SIG-M5 treated with dmso at 0.1 percent for 504 hours (cell line): ENCODE measurements around the gene RPS19BP1.
A peak's percentile ranks its signal among the peaks of the same experiment; 100 is the strongest.

Experiments used
- DNase-seq: peaks from one replicate; lab custom pipeline; 2025; ENCODE audit not compliant: unreplicated experiment; lab: John Stamatoyannopoulos, UW

RPS19BP1 gene

DNA sequence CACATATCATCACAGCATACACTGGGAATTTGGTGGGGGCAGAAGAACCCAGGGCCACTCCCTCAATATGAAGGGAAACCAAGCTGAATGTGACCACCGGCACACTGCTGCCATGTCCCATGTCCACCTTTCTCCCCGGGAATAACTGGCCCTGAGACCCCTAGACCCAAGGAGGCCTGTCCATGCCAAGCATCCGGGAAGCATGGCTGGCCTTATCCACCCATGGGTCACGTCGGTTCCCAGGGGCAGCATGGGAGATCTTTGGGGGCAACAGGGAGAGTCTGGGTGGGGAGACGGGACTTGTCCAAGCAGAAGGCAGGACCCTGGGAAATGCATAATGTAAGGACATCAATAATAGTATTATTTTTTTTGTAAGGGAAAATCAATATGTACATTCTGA lies 40.9 kb downstream of the RPS19BP1 start:
- no peak for DNase-seq

DNA sequence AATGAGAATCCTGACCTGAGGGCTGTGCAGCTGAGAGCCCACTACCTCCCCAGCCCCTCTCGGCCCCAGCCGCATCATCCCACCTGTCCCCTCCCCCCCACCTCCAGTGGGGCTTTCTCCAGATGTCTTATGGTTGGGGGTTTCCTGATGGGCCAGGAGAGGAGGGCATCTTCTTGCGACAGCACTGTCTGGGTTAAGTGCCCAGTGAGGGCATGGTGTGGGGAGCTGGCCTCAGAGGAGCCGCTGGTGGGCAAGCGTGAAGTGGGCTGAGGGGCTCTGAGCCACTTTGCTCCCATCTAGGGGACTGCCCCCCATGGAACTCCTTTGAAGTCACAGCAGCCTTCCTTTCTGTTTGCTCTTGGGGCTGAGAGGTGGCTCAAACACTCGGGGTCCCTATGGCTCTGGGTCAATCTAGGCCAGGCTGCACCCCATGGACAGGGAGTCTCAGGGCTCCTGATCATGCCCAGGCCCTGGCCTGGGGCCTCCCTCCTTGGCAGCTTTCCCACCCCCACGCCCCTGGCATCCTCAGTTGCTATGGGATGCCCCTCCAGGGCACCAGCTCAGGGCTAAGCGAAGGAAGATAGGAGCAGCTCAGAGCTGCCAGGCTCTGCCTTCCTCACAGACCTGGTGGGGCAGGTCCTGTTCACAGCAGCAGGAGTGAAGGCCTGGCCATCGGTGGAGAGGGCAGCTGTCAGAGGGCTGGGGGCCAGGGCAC lies 41.4 kb downstream of the RPS19BP1 start:
- no peak for DNase-seq

DNA sequence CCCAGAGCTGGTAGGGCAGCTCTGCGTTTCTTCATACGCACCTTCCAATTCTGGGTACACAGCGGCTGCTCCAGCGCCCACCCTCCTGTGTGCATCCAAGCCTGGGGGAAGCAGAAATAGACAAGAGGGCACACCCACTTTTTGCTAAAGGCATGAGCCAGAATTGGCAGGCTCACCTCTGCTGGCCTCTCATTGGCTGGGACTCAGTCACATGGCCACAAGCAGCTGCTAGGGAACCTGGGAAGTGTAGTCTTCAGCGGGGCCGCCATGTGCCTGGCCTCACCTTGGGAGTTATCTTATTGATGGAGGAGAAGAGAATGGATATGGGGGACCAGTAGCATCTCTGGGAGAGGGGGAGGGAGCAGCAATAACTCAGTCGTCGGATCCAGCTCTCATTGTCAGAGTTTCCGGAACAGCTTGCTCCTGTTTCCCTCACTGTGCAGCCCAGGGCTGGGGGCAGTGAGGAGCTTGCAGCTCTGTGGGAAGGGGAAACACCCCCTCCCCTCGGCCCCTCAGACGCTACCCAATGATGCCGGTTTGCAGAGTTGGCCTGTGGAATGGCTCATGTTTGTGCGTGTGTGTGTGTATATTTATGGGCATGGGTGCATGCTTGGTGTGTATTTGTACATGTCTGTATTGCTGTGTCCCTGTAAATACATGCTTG lies 42.3 kb downstream of the RPS19BP1 start:
- DNase-seq: peak; percentile 82

DNA sequence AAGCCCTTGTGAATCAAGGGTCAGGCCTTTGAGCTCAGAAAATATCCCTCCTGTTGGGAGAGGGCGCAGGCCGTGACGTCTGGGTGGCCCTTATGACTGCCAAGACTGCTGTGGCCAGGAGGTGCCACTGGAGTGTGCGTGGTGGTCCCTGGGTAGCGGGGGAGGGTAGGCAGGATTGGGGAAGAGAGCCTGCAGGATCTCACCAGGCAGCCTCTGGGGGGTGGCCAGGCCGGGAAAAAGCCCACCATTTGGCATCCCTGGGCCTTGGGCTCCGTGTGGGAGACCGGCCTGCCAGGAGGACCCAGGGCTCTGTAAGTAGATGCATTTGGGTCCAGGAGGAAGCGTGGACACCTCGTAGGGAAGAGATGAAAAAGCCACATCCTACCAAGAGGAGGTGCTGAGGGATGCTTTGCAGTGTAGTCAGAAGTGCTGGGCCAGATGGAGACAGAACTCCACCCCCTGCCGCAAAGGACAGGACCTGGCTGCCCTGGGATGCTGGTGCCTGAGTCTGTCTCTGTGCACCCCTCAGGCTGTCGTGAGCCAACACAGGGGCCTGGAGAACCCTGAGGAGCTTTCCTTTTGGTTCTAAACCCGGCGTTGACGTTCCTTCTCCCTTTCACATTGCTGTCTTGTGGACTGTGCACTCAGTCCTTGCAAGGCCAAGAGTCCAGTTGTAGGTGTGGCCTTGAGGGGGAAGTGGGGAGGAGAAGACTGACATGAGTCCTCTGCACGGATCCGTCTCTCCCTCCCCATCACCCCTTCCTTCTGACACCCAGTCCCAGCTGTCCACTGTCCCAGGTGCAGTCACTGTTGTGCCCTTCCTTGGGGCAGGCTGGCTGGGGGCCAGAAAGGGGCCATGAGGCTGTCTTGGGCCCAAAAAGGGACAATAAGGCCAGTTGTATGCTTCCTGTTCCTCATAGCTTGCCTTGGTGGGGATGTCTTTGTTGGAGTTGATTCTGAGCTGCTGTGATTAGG lies 43.2 kb downstream of the RPS19BP1 start:
- no peak for DNase-seq

DNA sequence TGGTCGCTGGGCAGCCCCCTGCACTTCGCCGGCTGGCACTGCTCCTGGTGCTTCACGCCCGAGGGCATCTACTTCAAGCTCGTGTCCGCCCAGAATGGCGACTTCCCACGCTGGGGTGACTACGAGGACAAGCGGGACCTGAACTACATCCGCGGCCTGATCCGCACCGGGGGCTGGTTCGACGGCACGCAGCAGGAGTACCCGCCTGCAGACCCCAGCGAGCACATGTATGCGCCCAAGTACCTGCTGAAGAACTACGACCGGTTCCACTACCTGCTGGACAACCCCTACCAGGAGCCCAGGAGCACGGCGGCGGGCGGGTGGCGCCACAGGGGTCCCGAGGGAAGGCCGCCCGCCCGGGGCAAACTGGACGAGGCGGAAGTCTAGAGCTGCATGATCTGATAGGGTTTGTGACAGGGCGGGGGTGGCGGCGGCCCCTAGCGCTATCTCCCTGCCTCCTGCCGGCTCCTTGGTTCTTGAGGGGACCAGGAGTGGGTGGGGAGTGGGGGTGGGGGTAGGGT lies 43.9 kb downstream of the RPS19BP1 start:
- DNase-seq: no peak

DNA sequence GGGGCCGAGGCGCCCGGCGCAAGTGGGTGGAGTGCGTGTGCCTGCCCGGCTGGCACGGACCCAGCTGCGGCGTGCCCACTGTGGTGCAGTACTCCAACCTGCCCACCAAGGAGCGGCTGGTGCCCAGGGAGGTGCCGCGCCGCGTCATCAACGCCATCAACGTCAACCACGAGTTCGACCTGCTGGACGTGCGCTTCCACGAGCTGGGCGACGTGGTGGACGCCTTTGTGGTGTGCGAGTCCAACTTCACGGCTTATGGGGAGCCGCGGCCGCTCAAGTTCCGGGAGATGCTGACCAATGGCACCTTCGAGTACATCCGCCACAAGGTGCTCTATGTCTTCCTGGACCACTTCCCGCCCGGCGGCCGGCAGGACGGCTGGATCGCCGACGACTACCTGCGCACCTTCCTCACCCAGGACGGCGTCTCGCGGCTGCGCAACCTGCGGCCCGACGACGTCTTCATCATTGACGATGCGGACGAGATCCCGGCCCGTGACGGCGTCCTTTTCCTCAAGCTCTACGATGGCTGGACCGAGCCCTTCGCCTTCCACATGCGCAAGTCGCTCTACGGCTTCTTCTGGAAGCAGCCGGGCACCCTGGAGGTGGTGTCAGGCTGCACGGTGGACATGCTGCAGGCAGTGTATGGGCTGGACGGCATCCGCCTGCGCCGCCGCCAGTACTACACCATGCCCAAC lies 44.6 kb downstream of the RPS19BP1 start:
- DNase-seq: no peak

DNA sequence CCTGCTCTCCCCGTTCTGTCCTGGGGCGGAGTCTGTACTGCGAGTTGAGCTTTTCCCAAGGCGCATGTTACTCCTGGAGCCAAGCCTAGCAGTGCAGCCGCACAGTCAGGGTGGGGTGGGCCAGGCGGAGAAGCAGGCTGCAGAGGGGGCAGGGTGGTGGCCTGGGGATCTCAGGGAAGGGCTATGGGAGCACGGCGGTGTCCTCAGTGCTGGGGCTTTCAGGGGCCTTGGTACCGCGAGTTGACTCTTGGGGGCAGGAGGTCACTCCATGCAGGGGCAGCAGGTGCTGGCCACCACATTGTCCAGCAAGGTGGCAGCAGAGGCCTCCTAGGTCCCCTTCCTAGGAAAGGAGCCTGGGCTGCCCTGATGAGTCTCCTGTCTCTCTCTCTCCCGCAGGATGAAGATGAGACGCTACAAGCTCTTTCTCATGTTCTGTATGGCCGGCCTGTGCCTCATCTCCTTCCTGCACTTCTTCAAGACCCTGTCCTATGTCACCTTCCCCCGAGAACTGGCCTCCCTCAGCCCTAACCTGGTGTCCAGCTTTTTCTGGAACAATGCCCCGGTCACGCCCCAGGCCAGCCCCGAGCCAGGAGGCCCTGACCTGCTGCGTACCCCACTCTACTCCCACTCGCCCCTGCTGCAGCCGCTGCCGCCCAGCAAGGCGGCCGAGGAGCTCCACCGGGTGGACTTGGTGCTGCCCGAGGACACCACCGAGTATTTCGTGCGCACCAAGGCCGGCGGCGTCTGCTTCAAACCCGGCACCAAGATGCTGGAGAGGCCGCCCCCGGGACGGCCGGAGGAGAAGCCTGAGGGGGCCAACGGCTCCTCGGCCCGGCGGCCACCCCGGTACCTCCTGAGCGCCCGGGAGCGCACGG lies 45.4 kb downstream of the RPS19BP1 start:
- no peak for DNase-seq

DNA sequence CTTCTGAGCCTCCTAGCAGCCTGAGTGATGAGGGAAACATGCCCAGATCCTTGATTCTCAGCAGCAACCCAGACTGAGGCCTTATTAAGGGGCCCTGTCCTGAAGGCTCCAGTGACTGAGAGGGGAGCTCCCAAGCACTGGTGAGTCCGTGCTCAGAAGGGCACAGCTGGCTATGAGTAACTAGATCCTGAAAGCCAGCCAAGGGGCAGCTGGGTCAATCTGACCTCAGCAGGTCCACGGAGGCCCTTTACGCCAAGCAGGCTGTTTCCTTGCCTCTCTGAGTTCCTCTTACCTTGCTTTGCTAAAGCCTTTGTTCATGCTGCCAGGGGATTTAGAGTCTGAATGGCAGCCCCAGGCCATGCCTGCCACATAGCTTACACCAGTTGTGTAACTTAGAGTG lies 49.8 kb downstream of the RPS19BP1 start:
- DNase-seq: no peak

DNA sequence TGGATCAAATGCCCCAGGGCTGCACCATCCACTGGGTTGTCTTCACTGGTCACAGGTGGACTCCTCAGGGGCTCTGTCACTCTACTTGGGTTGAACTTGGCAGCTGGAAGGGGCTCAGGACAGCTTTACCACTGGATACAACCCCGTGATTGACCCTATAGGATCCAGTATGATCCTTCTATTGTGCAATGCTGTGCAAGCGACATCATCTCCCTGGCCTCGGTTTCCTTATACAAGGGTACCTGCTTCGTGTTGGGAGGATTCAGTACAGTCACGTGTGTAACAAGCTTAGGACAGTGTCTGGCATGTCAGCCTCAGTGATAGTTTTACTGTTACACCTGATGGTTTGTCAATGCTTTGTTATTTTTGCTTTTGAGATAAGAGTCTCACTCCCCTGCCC lies 51.0 kb downstream of the RPS19BP1 start:
- no peak for DNase-seq

DNA sequence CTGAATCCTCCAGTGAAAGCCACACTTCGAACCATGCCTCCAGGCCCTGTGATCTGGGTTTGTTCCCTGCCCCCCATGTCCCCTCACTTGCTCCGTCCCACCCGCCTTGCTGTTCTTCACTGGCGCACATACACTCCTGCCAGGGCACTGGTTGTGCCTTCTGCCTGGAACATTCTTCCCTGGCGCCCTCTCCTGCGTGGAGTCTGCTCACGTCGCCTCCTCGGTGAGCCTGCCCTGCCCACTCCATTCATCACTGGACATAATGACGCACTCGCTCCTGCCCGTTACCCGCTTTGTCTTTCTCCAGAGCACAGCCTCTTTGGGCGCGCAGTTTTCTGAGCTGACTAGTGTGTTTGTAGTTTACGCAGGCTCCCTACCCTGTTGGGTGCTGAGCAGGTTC lies 51.5 kb downstream of the RPS19BP1 start:
- no peak for DNase-seq

DNA sequence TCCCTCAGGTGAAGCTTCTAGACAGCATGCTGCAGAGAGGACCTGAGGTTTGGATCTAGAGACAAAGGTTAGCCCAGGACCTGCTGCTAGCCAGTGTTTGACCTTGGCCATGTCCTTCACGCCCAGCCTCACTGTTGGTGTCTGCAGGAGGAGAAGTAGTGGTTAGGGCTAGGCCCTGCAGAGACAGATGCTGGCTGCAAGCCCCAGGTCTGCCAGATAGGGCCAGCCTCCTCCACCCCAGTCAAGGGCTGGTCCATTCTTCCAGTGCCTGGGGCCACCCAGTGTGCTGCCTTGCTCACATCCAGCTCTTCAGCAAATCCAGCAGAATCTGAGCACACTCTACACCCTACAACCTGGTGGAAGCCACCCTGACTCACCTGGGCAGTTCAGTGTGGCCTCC lies 52.0 kb downstream of the RPS19BP1 start:
- no peak for DNase-seq

DNA sequence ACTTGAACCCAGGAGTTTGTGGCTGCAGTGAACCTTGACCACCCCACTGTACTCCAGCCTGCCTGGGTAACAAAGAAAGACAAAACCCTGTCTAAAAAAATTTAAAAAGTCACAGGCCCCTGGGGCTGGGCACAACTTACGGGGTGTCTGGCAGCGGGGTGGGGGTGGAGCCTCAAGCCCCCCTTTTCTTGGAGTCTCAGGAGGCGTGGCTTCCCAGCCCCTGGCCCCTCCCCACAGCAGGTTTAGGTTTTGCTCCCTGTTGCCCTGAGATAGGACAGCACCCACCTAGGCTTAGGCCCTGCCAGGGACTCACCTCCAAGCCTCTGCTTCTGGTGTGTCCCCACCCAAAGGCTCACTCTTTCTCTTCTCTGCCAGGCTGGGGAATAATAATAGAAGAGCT lies 53.3 kb downstream of the RPS19BP1 start:
- DNase-seq: no peak
